Measurements from ENCODE around the gene ATXN7L1. TPM values are rescaled to one million over a fixed set of nuclear protein-coding genes. Genes with fewer than 3 reads are reported as not detected.

The ATXN7L1 gene
- polyA plus RNA-seq, 1 of the 3 experiments (the other 2 are of a cell fraction): 6.0 TPM

DNA sequence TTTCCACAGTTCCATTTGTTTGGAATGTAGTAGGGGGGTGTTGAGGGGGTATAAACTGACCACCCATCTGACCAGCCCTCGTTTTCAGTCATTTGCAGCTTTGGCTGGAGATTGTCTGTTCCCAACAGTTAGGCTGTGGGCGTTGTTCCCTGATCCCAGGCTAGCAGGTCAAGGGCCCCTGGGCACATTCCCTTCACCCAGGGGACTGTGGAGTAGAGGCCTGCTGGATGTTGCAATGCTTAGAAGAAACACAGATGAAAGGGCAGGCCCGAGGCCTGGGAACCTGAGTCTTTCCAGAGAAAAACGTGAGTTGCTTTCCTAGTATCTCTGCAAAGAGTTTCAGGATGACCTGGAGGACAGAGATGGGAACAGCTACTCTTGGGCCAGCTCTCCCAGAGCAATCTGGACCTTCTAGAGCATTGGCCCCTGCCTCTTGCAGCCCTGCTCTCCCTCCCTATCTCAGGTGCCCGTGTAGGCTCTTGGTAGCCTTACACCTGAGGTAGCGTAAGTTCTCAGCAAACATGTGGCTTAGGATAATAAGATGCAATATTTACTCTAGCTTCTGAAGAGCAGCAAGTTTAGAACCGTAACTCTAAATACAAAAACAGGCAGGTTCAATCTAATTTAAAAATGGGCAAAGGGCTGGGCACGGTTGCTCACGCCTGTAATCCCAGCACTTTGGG is 195.8 kb downstream of the ATXN7L1 start:
- no peak overlapping the region for H3K4me2 ChIP-seq
- no peaks in the 10 kb centered on the region for H3K79me2 ChIP-seq (ENCODE audit: insufficient read depth)
- H3K9me2 ChIP-seq: no peaks in the 10 kb centered on the region
- TF ChIP-seq NFIC (IDR thresholded peaks at IDR 0.05; ENCODE audit: borderline replicate concordance) (no peak), MXI1 (IDR thresholded peaks at IDR 0.05; ENCODE audit: low read depth, low read length) (no peak), EP300 (IDR thresholded peaks at IDR 0.05; ENCODE audit: borderline replicate concordance in 1 of 2, low read depth in 1 of 2, low read length in 1 of 2) (no peak), YY1 (IDR thresholded peaks at IDR 0.05; ENCODE audit: low read depth) (no peak), RFX5 (IDR thresholded peaks at IDR 0.05; ENCODE audit: low read length) (no peak), TEAD4 (IDR thresholded peaks at IDR 0.05; ENCODE audit: borderline replicate concordance, insufficient read depth) (no peak), RAD21 (IDR thresholded peaks at IDR 0.05; ENCODE audit: low read length) (no peak), MEF2A (IDR thresholded peaks at IDR 0.05; ENCODE audit: borderline replicate concordance, low read depth) (no peak), JUND (IDR thresholded peaks at IDR 0.05) (no peak), NRF1 (IDR thresholded peaks at IDR 0.05; ENCODE audit: low read depth, low read length) (no peak)
- TF ChIP-seq, protein P1, sequence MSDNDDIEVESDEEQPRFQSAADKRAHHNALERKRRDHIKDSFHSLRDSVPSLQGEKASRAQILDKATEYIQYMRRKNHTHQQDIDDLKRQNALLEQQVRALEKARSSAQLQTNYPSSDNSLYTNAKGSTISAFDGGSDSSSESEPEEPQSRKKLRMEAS (IDR thresholded peaks at IDR 0.05; ENCODE audit: low read depth): no peak
- TF ChIP-seq, protein P2, sequence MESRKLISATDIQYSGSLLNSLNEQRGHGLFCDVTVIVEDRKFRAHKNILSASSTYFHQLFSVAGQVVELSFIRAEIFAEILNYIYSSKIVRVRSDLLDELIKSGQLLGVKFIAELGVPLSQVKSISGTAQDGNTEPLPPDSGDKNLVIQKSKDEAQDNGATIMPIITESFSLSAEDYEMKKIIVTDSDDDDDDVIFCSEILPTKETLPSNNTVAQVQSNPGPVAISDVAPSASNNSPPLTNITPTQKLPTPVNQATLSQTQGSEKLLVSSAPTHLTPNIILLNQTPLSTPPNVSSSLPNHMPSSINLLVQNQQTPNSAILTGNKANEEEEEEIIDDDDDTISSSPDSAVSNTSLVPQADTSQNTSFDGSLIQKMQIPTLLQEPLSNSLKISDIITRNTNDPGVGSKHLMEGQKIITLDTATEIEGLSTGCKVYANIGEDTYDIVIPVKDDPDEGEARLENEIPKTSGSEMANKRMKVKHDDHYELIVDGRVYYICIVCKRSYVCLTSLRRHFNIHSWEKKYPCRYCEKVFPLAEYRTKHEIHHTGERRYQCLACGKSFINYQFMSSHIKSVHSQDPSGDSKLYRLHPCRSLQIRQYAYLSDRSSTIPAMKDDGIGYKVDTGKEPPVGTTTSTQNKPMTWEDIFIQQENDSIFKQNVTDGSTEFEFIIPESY (IDR thresholded peaks at IDR 0.05; ENCODE audit: borderline replicate concordance, low read depth): no peak
- CTCF ChIA-PET: interaction anchor here (1.6 to 4.8 kb wide), 2 partner anchors 24 to 362 kb away, joined by 6 to 19 read pairs; no protein-coding TSS in a partner anchor
- H3K9ac ChIP-seq: no peak overlapping the region
- H3K27ac ChIP-seq (ENCODE audit: low read depth in 2 of 2, low read length in 1 of 2): no peak overlapping the region
- no peak overlapping the region for H3K4me3 ChIP-seq (ENCODE audit: low read depth in 2 of 2, low read length in 1 of 2)
- peaks cover 0 to 22% of the 10 kb centered on the region in 2 experiments; a peak in 2 of 4 replicates for H3K4me1 ChIP-seq (ENCODE audit: control insufficient read depth in 1 of 2, insufficient read depth in 2 of 2, low read depth in 1 of 2, low read length in 1 of 2)
- H4K20me1 ChIP-seq (ENCODE audit: insufficient read depth): no peaks in the 10 kb centered on the region
- no peak overlapping the region for H2AFZ ChIP-seq (ENCODE audit: low read depth)
- POLR2A ChIA-PET: no interaction called here
- no peaks in the 10 kb centered on the region for H3K27me3 ChIP-seq (ENCODE audit: insufficient read depth)
- H3K36me3 ChIP-seq (replicated peaks in 1 of 2; ENCODE audit: control insufficient read depth in 1 of 2, insufficient read depth in 2 of 2, low read length in 1 of 2): no peaks in the 10 kb centered on the region
- no peak for DNase-seq
- no peaks in the 10 kb centered on the region for H3K9me3 ChIP-seq
- 86% methylated on average over 9 of the region's 9 CpGs for WGBS (ENCODE audit: low lambda C conversion rate)
- no peaks in the 10 kb centered on the region for H3F3A ChIP-seq (replicated peaks; ENCODE audit: insufficient read depth)

DNA sequence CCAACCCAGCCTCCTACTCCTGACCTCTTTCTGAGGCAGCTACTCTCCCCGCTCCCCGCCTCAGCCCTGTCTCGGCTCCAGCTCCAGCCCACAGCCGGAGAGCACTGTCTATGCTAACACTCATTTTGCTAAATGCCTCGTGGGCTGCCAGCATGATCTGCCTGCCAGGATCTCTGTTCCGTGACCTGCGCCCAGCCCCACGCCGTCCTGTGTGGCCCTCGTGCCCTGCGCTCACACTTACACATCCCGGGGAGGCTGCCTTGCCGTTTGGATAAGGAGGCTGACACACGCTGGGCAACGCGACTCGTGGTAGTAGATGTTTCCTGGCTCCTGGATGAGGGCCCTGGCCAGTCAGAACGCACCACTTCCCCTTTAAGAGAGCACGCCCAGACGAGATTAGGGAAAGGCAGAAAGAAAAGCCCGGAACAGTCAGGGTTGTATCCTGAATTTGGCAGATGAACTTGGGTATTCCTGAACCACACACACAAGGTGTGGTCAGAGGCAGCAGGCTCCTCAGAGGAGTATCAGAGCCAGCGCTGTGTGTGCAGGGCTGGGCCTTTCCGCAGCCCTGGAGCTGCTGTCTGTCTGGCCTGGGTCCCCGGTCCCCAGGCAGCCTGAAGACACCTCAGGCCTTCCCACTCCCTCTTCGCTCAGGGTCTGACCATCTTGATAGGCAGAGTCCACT is 197.4 kb downstream of the ATXN7L1 start:
- no peak overlapping the region for H3K27ac ChIP-seq (ENCODE audit: low read depth in 2 of 2, low read length in 1 of 2)

More for the DNA sequence above, 197.4 kb downstream of the ATXN7L1 start:
- WGBS (ENCODE audit: low lambda C conversion rate): 93% methylated on average over 25 of the region's 25 CpGs
- Histone ChIP-seq H3F3A (replicated peaks; ENCODE audit: insufficient read depth) (no peaks in the 10 kb centered on the region), H3K4me1 (ENCODE audit: control insufficient read depth in 1 of 2, insufficient read depth in 2 of 2, low read depth in 1 of 2, low read length in 1 of 2) (peaks cover 0 to 24% of the 10 kb centered on the region in 2 experiments; a peak in 2 of 4 replicates), H4K20me1 (ENCODE audit: insufficient read depth) (no peaks in the 10 kb centered on the region), H2AFZ (ENCODE audit: low read depth) (no peak overlapping the region), H3K36me3 (replicated peaks in 1 of 2; ENCODE audit: control insufficient read depth in 1 of 2, insufficient read depth in 2 of 2, low read length in 1 of 2) (no peaks in the 10 kb centered on the region), H3K9ac (no peak overlapping the region), H3K4me2 (no peak overlapping the region), H3K9me3 (no peaks in the 10 kb centered on the region), H3K9me2 (no peaks in the 10 kb centered on the region), H3K4me3 (ENCODE audit: low read depth in 2 of 2, low read length in 1 of 2) (no peak overlapping the region), H3K79me2 (ENCODE audit: insufficient read depth) (no peaks in the 10 kb centered on the region), H3K27me3 (ENCODE audit: insufficient read depth) (no peaks in the 10 kb centered on the region)
- CTCF ChIA-PET: interaction anchor here (2.3 kb wide), 1 partner anchor 27 kb away, joined by 8 read pairs; no protein-coding TSS in a partner anchor
- POLR2A ChIA-PET: no interaction called here
- no peak for DNase-seq
- TF ChIP-seq RAD21 (IDR thresholded peaks at IDR 0.05; ENCODE audit: low read length) (no peak), NFIC (IDR thresholded peaks at IDR 0.05; ENCODE audit: borderline replicate concordance) (no peak), MXI1 (IDR thresholded peaks at IDR 0.05; ENCODE audit: low read depth, low read length) (no peak), TAF1 (IDR thresholded peaks at IDR 0.05; ENCODE audit: borderline replicate concordance, low read depth, low read length) (no peak)

Data from SK-N-SH (cell line).